GM12878 (cell line): Measurements from ENCODE around the gene JMJD6. TPM values are rescaled to one million over a fixed set of nuclear protein-coding genes. Genes with fewer than 3 reads are reported as not detected.
A peak's percentile ranks its signal among the peaks of the same experiment; 100 is the strongest.

Source experiments
- BRCA1 ChIP-seq: IDR thresholded peaks from 2 replicates; pipeline ENCODE4 v1.6.1; 2011; ENCODE audit warnings: low read depth, low read length, improper control_type of control experiment
- CHD1 ChIP-seq: IDR thresholded peaks from 2 replicates; pipeline ENCODE4 v1.6.1; 2012; ENCODE audit warnings: low read depth, low read length, improper control_type of control experiment
- CHD2 ChIP-seq: IDR thresholded peaks from 2 replicates; pipeline ENCODE4 v1.6.1; 2011; ENCODE audit warnings: low read depth, low read length, improper control_type of control experiment, borderline replicate concordance
- HCFC1 ChIP-seq: fragments of 150-350 bp; IDR thresholded peaks from 2 replicates; pipeline ENCODE4 v1.6.1; 2014; ENCODE audit warnings: low read length
- MEF2A ChIP-seq: IDR thresholded peaks from 2 replicates; pipeline ENCODE4 v1.6.1; 2011; ENCODE audit warnings: low read depth, mild to moderate bottlenecking, low read length, moderate library complexity; ENCODE audit not compliant: insufficient read depth
- MTA3 ChIP-seq: IDR thresholded peaks from 2 replicates; pipeline ENCODE4 v1.6.1; 2012; ENCODE audit warnings: low read length, inconsistent platforms, borderline replicate concordance
- NFIC ChIP-seq: IDR thresholded peaks from 2 replicates; pipeline ENCODE4 v1.6.1; 2012; ENCODE audit warnings: low read depth, mild to moderate bottlenecking, inconsistent platforms, low read length, moderate library complexity
- NR2C1 ChIP-seq: fragments of 450-650 bp; IDR thresholded peaks from 2 replicates; pipeline ENCODE4 v1.6.1; 2017; ENCODE audit warnings: antibody characterized with exemption, mild to moderate bottlenecking, moderate library complexity
- NR2C2 ChIP-seq: IDR thresholded peaks from 2 replicates; pipeline ENCODE4 v1.6.1; 2011; ENCODE audit warnings: borderline replicate concordance, low read depth; ENCODE audit not compliant: control insufficient read depth, insufficient read length
- POLR2AphosphoS5 ChIP-seq: IDR thresholded peaks from 2 replicates; pipeline ENCODE4 v1.6.1; 2011; ENCODE audit warnings: mild to moderate bottlenecking, low read length, inconsistent platforms
- REST ChIP-seq: IDR thresholded peaks from 2 replicates; pipeline ENCODE4 v1.6.1; 2012; ENCODE audit warnings: mild to moderate bottlenecking, low read depth, low read length
- SKIL ChIP-seq: fragments of 450-650 bp; IDR thresholded peaks from 2 replicates; pipeline ENCODE4 v1.6.1; 2017; ENCODE audit warnings: mild to moderate bottlenecking, low read depth, inconsistent platforms; ENCODE audit not compliant: poor library complexity, severe bottlenecking
- SMAD1 ChIP-seq: fragments of 450-650 bp; IDR thresholded peaks from 2 replicates; pipeline ENCODE4 v1.6.1; 2018; ENCODE audit warnings: mild to moderate bottlenecking, low read depth; ENCODE audit not compliant: partially characterized antibody
- SREBF1 ChIP-seq: IDR thresholded peaks from 2 replicates; pipeline ENCODE4 v1.6.1; 2012; ENCODE audit warnings: mild to moderate bottlenecking, low read length
- TCF7 ChIP-seq: IDR thresholded peaks from 2 replicates; pipeline ENCODE4 v1.6.1; 2014; ENCODE audit warnings: antibody characterized with exemption, borderline replicate concordance
- ZNF24 ChIP-seq: fragments of 450-650 bp; IDR thresholded peaks from 2 replicates; pipeline ENCODE4 v1.6.1; 2017; ENCODE audit warnings: antibody characterized with exemption, mild to moderate bottlenecking
- polyA plus RNA-seq, 11 experiments: library from polyadenylated mRNA; depleted of rRNA in 4 of 11; unstranded in 6 of 11; stranded (reverse) in 5 of 11; fragments of >200 nt; fragmentation: Nextera tagmentation in 4 of 11; fragmentation: Illumina TruSeq in 1 of 11; extraction: Ambion mirVana in 4 of 11; extraction: Trizol in 1 of 11; gene quantifications; 1 replicate in 1 of 11; 2 replicates in 10 of 11; pipeline versions ENCODE4 v1.2.1 to v1.2.3, GENCODE V29; 2011 to 2016; ENCODE audit warnings: inconsistent platforms in 2 of 11, missing spikeins in 2 of 11, low read depth in 1 of 11
- total RNA-seq, 4 experiments: library from RNA; depleted of rRNA in 3 of 4; stranded (reverse); fragments of >200 nt in 3 of 4; fragmentation: Illumina TruSeq in 1 of 4; extraction: Trizol in 1 of 4; gene quantifications; 2 replicates each; pipeline versions ENCODE4 v1.2.1 to v1.2.3, GENCODE V29; 2013 to 2021
- TF ChIP-seq, protein P1 (sequence below): fragments of 450-650 bp; IDR thresholded peaks from 2 replicates; pipeline ENCODE4 v1.6.1; 2017; ENCODE audit warnings: borderline replicate concordance
- TF ChIP-seq, protein P2 (sequence below): IDR thresholded peaks from 2 replicates; pipeline ENCODE4 v1.6.1; 2012; ENCODE audit warnings: improper control_type of control experiment, low read depth, low read length; ENCODE audit not compliant: insufficient replicate concordance

Gene JMJD6
- total and polyA plus RNA-seq, 10 of the 15 experiments (the other 5 are each of a cell fraction or from before 2014, with no cell fraction given) = 1.2 to 36.0 (median 22.2) TPM

GRCh38 chr17:76736349-76737081 is 10.1 kb upstream of the JMJD6 start (continued):
- TF ChIP-seq REST (no peak), SREBF1 (no peak), MEF2A (no peak), NR2C1 (peak; percentile 83), NFIC (no peak), MTA3 (no peak), TCF7 (no peak), SMAD1 (no peak), SKIL (no peak), CHD2 (no peak), BRCA1 (no peak), POLR2AphosphoS5 (0 out of 2 replicates have a peak, but pooled peaks have one; percentile 19), NR2C2 (no peak), HCFC1 (no peak), ZNF24 (peak; percentile 67; the same call in 1 of the 2 replicates), CHD1 (no peak)
- TF ChIP-seq, protein P1, sequence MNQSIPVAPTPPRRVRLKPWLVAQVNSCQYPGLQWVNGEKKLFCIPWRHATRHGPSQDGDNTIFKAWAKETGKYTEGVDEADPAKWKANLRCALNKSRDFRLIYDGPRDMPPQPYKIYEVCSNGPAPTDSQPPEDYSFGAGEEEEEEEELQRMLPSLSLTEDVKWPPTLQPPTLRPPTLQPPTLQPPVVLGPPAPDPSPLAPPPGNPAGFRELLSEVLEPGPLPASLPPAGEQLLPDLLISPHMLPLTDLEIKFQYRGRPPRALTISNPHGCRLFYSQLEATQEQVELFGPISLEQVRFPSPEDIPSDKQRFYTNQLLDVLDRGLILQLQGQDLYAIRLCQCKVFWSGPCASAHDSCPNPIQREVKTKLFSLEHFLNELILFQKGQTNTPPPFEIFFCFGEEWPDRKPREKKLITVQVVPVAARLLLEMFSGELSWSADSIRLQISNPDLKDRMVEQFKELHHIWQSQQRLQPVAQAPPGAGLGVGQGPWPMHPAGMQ = no peak
- TF ChIP-seq, protein P2, sequence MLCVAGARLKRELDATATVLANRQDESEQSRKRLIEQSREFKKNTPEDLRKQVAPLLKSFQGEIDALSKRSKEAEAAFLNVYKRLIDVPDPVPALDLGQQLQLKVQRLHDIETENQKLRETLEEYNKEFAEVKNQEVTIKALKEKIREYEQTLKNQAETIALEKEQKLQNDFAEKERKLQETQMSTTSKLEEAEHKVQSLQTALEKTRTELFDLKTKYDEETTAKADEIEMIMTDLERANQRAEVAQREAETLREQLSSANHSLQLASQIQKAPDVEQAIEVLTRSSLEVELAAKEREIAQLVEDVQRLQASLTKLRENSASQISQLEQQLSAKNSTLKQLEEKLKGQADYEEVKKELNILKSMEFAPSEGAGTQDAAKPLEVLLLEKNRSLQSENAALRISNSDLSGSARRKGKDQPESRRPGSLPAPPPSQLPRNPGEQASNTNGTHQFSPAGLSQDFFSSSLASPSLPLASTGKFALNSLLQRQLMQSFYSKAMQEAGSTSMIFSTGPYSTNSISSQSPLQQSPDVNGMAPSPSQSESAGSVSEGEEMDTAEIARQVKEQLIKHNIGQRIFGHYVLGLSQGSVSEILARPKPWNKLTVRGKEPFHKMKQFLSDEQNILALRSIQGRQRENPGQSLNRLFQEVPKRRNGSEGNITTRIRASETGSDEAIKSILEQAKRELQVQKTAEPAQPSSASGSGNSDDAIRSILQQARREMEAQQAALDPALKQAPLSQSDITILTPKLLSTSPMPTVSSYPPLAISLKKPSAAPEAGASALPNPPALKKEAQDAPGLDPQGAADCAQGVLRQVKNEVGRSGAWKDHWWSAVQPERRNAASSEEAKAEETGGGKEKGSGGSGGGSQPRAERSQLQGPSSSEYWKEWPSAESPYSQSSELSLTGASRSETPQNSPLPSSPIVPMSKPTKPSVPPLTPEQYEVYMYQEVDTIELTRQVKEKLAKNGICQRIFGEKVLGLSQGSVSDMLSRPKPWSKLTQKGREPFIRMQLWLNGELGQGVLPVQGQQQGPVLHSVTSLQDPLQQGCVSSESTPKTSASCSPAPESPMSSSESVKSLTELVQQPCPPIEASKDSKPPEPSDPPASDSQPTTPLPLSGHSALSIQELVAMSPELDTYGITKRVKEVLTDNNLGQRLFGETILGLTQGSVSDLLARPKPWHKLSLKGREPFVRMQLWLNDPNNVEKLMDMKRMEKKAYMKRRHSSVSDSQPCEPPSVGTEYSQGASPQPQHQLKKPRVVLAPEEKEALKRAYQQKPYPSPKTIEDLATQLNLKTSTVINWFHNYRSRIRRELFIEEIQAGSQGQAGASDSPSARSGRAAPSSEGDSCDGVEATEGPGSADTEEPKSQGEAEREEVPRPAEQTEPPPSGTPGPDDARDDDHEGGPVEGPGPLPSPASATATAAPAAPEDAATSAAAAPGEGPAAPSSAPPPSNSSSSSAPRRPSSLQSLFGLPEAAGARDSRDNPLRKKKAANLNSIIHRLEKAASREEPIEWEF = no peak
